Measurements from ENCODE around the gene LCN15. TPM values are rescaled to one million over a fixed set of nuclear protein-coding genes. Genes with fewer than 3 reads are reported as not detected.

LCN15 gene, protein sequence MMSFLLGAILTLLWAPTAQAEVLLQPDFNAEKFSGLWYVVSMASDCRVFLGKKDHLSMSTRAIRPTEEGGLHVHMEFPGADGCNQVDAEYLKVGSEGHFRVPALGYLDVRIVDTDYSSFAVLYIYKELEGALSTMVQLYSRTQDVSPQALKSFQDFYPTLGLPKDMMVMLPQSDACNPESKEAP
- not detected for total RNA-seq

- Mint-ChIP-seq H3K4me3 (no peak within 1 kb of the TSS), H3K4me1 (ENCODE audit: low read depth) (peaks cover 15% of the 10 kb centered on the region), H3K9me3 (no peaks in the 10 kb centered on the region), H3K27me3 (peaks cover 21% of the 10 kb centered on the region), H3K27ac (no peak within 1 kb of the TSS), H3K36me3 (no peaks in the 10 kb centered on the region)
- intact Hi-C loops (cut with micrococcal nuclease), result no loop called here
- no peak for DNase-seq
- CTCF ChIA-PET, result no interaction called here
- POLR2A ChIA-PET, result no interaction called here
Observed at GRCh38 chr9:136764301-136764891, at the start of gene LCN15. TSS of gene LCN15 (minus strand) at chr9:136764518. CDS start at chr9:136764488, 30 bp downstream.

GRCh38 chr9:136808806-136809158 lies 44.5 kb upstream of the LCN15 start:
- no peak for DNase-seq
- no peaks in the 10 kb centered on the region for H3K9me3 Mint-ChIP-seq
- intact Hi-C loops (cut with micrococcal nuclease), result loop anchor here (5.0 kb wide), 1 partner anchor 34 kb away; the partner anchor contains the start of gene AJM1
- H3K27me3 Mint-ChIP-seq, result no peaks in the 10 kb centered on the region
- CTCF ChIA-PET, result interaction anchor here (0.8 to 9.8 kb wide), 8 partner anchors 9 to 259 kb away, joined by 3 to 56 read pairs (median 4); partner anchors contain the start of genes AJM1 and TMEM141
- H3K4me1 Mint-ChIP-seq (ENCODE audit: low read depth), result peaks cover 34% of the 10 kb centered on the region
- H3K4me3 Mint-ChIP-seq, result peak overlapping the region; percentile 68
- no peak overlapping the region for H3K27ac Mint-ChIP-seq
- POLR2A ChIA-PET, result interaction anchor here (1.4 to 2.4 kb wide), 2 partner anchors 81 to 93 kb away, joined by 3 to 6 read pairs; no protein-coding TSS in a partner anchor
- peaks cover 21% of the 10 kb centered on the region for H3K36me3 Mint-ChIP-seq

GRCh38 chr9:136808075-136808805 lies 43.9 kb upstream of the LCN15 start:
- Mint-ChIP-seq H3K27me3 (no peaks in the 10 kb centered on the region), H3K36me3 (peaks cover 17% of the 10 kb centered on the region), H3K9me3 (no peaks in the 10 kb centered on the region), H3K4me3 (peak overlapping the region; percentile 74), H3K27ac (peak overlapping the region; percentile 33), H3K4me1 (ENCODE audit: low read depth) (peaks cover 32% of the 10 kb centered on the region)
- DNase-seq, result peak; percentile 41
- ChIA-PET CTCF (interaction anchor here (0.8 to 9.8 kb wide), 13 partner anchors 9 to 260 kb away, joined by 3 to 56 read pairs (median 5); partner anchors contain the start of genes AJM1, FUT7, TMEM141 and TRAF2), POLR2A (interaction anchor here (0.6 to 2.4 kb wide), 5 partner anchors 79 to 276 kb away, joined by 3 to 7 read pairs (median 3); partner anchors contain the start of gene NPDC1)
- intact Hi-C loops (cut with micrococcal nuclease), result loop anchor here (5.0 kb wide), 1 partner anchor 34 kb away; the partner anchor contains the start of gene AJM1

GRCh38 chr9:136807281-136808074 lies 43.2 kb upstream of the LCN15 start, which contains the start of gene RABL6:
TSS of gene RABL6 (plus strand) at chr9:136807948. CDS start at chr9:136808197, 249 bp downstream.
- POLR2A ChIA-PET, result interaction anchor here (0.6 to 2.4 kb wide), 12 partner anchors 14 to 540 kb away, joined by 3 to 7 read pairs (median 3); partner anchors contain the start of genes AJM1, NPDC1 and SAPCD2

DNA sequence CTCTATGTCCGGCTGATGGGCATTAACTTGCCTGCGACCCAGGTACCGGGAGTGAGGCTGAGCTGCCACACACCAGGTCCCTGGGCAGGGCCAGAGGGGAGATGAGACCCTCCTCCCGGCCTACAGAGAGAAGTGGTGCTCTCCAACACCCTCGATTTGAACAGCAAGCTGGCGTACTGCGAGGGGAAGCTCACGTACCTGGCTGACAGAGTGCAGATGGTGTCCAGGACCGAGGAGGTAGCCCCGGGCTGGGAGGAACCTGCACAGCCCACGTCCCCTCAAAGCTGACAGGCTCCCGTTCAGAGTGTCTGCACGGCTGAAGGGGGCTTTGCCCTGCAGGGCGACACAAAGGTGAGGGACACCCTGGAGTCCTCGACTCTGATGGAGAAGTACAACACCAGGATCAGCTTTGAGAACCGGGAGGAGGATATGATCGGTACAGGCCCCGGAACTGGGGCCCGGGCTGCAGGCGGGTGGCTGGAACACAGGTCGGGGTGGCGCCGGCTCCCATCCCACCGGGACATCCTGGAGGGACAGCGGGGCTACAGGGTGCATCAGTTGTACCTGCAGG lies 42.4 kb upstream of the LCN15 start:
- Mint-ChIP-seq H3K36me3 (peaks cover 12% of the 10 kb centered on the region), H3K4me1 (ENCODE audit: low read depth) (peaks cover 27% of the 10 kb centered on the region), H3K4me3 (peak overlapping the region; percentile 77), H3K9me3 (no peaks in the 10 kb centered on the region), H3K27me3 (peaks cover 3% of the 10 kb centered on the region), H3K27ac (peak overlapping the region; percentile 85)
- no peak for DNase-seq
- CTCF ChIA-PET, result interaction anchor here (1.0 to 9.8 kb wide), 8 partner anchors 14 to 257 kb away, joined by 3 to 56 read pairs (median 5); partner anchors contain the start of genes AJM1 and TRAF2
- POLR2A ChIA-PET, result interaction anchor here (0.6 to 2.4 kb wide), 11 partner anchors 13 to 539 kb away, joined by 3 to 7 read pairs (median 3); partner anchors contain the start of genes AJM1, NPDC1 and SAPCD2
- intact Hi-C loops (cut with micrococcal nuclease), result loop anchor here (1.0 to 5.0 kb wide), 2 partner anchors 15 to 36 kb away; partner anchors contain the start of genes AJM1 and TMEM141

More at GRCh38 chr9:136807281-136808074, 43.2 kb upstream of the LCN15 start, which contains the start of gene RABL6:
- H3K4me1 Mint-ChIP-seq (ENCODE audit: low read depth), result peaks cover 27% of the 10 kb centered on the region
- intact Hi-C loops (cut with micrococcal nuclease), result loop anchor here (1.0 to 5.0 kb wide), 2 partner anchors 16 to 35 kb away; partner anchors contain the start of genes AJM1 and TMEM141
- DNase-seq, result peak; percentile 86
- no peaks in the 10 kb centered on the region for H3K27me3 Mint-ChIP-seq
- H3K36me3 Mint-ChIP-seq, result peaks cover 12% of the 10 kb centered on the region
- no peaks in the 10 kb centered on the region for H3K9me3 Mint-ChIP-seq
- H3K4me3 Mint-ChIP-seq, result peak within 1 kb of the TSS; percentile 77
- peak within 1 kb of the TSS; percentile 85 for H3K27ac Mint-ChIP-seq
- CTCF ChIA-PET, result interaction anchor here (1.0 to 9.8 kb wide), 9 partner anchors 13 to 228 kb away, joined by 3 to 56 read pairs (median 5); partner anchors contain the start of genes AJM1, FUT7, TMEM141 and TRAF2

DNA sequence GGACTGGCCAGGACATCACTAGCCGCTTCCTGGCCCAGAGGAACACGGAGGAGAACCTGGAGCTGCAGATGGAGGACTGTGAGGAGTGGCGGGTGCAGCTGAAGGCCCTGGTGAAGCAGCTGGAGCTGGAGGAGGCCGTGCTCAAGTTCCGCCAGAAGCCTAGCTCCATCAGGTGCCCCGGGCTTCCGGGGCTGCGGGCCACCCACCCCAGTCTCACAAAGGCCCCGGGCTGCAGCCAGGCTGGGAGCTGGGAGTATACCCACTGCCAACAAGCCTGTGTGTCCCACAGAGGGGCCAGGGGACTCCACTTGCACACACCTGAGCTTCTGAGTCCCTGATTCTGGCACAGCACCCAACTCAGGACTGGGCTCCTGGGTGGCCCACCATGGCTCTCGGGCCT lies 41.7 kb upstream of the LCN15 start:
- POLR2A ChIA-PET, result interaction anchor here (1.0 to 1.6 kb wide), 2 partner anchors 12 to 14 kb away, joined by 3 to 4 read pairs; no protein-coding TSS in a partner anchor
- Mint-ChIP-seq H3K36me3 (peaks cover 11% of the 10 kb centered on the region), H3K27me3 (peaks cover 3% of the 10 kb centered on the region), H3K4me1 (ENCODE audit: low read depth) (peaks cover 30% of the 10 kb centered on the region), H3K4me3 (peak overlapping the region; percentile 77), H3K27ac (no peak overlapping the region), H3K9me3 (no peaks in the 10 kb centered on the region)
- CTCF ChIA-PET, result interaction anchor here (1.0 to 9.8 kb wide), 6 partner anchors 13 to 258 kb away, joined by 3 to 56 read pairs (median 4); partner anchors contain the start of genes AJM1 and TRAF2
- no peak for DNase-seq
- intact Hi-C loops (cut with micrococcal nuclease), result loop anchor here (5.0 kb wide), 1 partner anchor 36 kb away; the partner anchor contains the start of gene AJM1

GRCh38 chr9:136805207-136805740 lies 41.0 kb upstream of the LCN15 start:
- H3K27me3 Mint-ChIP-seq, result peaks cover 7% of the 10 kb centered on the region
- no peak overlapping the region for H3K27ac Mint-ChIP-seq
- H3K9me3 Mint-ChIP-seq, result no peaks in the 10 kb centered on the region
- H3K4me3 Mint-ChIP-seq, result no peak overlapping the region
- peaks cover 8% of the 10 kb centered on the region for H3K36me3 Mint-ChIP-seq
- peaks cover 34% of the 10 kb centered on the region for H3K4me1 Mint-ChIP-seq (ENCODE audit: low read depth)
- intact Hi-C loops (cut with micrococcal nuclease), result loop anchor here (5.0 kb wide), 1 partner anchor 37 kb away; the partner anchor contains the start of gene AJM1
- CTCF ChIA-PET, result interaction anchor here (1.2 to 9.8 kb wide), 4 partner anchors 12 to 258 kb away, joined by 3 to 56 read pairs (median 14); partner anchors contain the start of gene AJM1
- DNase-seq, result no peak
- POLR2A ChIA-PET, result no interaction called here

DNA sequence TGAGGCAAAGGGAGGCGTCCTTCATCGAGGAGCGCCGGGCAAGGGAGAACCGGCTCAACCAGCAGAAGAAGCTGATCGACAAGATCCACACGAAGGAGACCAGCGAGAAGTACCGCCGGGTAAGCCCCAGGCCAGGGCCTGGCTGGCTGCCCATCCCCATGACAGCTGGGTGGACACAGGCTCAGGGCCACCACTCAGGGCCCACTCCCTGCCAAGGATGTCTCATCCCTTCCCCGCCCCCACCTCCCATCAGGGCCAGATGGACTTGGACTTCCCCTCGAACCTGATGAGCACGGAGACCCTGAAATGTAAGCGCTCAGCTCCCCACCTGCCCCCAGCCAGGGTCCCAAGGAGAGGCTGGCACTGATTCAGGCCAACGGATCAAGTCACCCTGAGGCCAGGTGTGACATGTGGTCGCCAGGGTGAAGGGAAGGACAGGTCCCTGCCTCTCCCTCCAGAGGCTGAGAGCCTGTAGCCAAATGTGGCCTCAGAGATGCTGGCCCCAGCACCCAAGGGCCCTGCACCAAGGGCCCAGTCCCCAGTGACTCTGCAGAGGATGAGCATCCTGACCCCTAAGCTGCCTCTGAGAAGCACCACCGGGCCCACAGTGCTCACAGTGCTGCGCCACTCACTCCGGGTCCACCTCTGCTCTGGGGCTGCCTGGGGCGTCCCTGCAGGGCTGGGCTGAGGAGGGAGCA lies 40.3 kb upstream of the LCN15 start:
- no peak for DNase-seq
- Mint-ChIP-seq H3K4me1 (ENCODE audit: low read depth) (peaks cover 30% of the 10 kb centered on the region), H3K4me3 (no peak overlapping the region), H3K27ac (no peak overlapping the region), H3K27me3 (peaks cover 9% of the 10 kb centered on the region), H3K9me3 (no peaks in the 10 kb centered on the region), H3K36me3 (peaks cover 2% of the 10 kb centered on the region)
- ChIA-PET CTCF (interaction anchor here (1.2 to 9.8 kb wide), 2 partner anchors 12 to 38 kb away, joined by 3 to 56 read pairs; partner anchors contain the start of gene AJM1), POLR2A (no interaction called here)
- intact Hi-C loops (cut with micrococcal nuclease), result loop anchor here (5.0 kb wide), 1 partner anchor 38 kb away; the partner anchor contains the start of gene AJM1

DNA sequence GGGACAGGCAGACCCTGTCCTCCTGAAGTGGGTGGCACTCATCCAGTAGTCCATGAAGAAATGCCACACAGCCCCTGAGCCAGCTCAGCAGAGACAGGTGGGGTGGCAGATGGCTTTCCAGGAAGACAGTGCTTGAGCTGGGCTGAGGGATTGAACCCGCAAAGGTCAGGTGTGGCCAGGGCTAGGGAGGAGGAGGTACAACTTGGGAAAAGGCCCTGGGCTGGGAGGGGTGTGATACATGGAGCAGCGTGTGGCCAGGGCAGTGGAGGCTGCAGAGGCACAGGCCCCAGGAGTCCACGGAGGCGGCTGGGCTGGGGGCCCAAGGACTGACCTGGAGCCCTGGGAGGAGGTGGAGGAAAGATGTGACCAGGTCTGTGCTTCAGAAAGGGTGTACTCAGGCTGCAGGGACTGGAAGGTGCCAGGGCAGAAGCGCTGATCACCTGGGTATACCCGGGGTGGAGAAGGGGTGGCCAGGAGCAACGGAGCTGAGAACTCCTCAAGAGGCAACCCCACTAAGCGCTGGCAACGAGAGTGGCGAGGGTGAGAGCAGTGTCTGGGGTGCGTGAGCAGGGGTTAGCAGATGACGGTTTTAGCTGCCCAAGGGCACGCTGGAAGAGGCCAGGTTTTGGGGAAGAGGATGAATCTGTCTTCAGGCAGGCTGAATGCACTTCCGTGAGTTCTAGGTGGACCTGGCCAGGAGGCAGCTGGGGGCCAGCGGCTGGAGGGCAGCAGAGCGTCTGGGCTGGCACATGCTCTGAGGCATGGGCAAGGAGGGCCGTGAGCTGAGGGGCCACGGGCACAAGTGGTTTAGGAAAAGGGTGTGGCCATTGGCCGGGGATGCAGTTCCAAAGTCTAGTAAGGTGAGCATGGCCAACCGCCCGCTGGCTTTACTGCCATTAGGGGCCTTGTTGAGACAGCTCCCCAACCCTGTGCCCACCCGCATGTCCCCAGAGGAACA lies 39.5 kb upstream of the LCN15 start:
- ChIA-PET POLR2A (no interaction called here), CTCF (interaction anchor here (1.2 to 9.8 kb wide), 2 partner anchors 11 to 39 kb away, joined by 3 to 56 read pairs; partner anchors contain the start of gene AJM1)
- DNase-seq, result no peak
- H3K27ac Mint-ChIP-seq, result no peak overlapping the region
- no peaks in the 10 kb centered on the region for H3K36me3 Mint-ChIP-seq
- intact Hi-C loops (cut with micrococcal nuclease), result no loop called here
- H3K4me1 Mint-ChIP-seq (ENCODE audit: low read depth), result peaks cover 23% of the 10 kb centered on the region
- no peaks in the 10 kb centered on the region for H3K9me3 Mint-ChIP-seq
- no peak overlapping the region for H3K4me3 Mint-ChIP-seq
- peaks cover 9% of the 10 kb centered on the region for H3K27me3 Mint-ChIP-seq
